Hematopoietic multipotent progenitor cell treated with erythropoietin and hydrocortisone succinate and interleukin-3 and kit ligand, for 4 days (in vitro differentiated cells): ENCODE measurements around the gene SLC18A2.
"Not testable (repeated sequence)": the region's sequence is repeated elsewhere in the genome, so short reads cannot be mapped to it uniquely, and the experiment has no call there.

Experiments
- DNase-seq: peaks from one replicate; pipeline ENCODE4 v3.0.0-alpha.2; 2015

The SLC18A2 gene

DNA sequence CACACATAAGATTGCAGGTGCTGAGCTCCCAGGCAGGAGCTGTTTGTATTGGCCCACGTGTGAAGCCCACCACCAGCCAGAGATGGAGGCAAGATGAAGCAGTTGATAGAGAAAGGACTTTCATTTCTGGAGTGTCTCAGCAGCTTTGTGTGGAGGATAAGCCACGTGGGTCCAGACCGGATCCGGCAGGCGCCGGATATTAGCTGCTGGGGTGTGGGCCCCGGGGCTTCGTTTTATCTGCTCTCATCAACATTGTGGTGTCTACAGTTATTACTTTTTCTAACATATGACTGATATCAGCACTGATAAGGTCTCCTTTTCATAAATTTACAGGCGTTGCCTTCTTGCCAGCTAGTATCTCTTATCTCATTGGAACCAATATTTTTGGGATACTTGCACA, 25.5 kb downstream of the SLC18A2 start:
- DNase-seq: peak; percentile 59

DNA sequence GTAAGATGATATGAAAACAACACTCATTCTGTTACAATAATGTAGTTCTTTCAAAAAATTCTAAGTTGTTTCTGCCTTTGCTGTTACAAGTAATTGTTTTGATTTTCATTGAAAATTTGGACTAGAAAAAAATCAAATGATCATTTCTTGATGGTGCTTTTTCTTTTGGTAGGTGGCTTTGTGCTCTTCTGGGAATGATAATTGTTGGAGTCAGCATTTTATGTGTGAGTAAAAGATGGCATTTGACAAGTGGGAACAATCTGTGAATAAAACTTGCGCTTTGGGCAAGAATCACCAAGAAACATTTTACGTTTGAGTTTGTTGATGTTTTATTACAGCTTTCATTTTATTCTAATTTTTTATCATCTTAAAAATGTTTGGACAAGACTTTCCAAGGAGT, 25.9 kb downstream of the SLC18A2 start:
- no peak for DNase-seq

DNA sequence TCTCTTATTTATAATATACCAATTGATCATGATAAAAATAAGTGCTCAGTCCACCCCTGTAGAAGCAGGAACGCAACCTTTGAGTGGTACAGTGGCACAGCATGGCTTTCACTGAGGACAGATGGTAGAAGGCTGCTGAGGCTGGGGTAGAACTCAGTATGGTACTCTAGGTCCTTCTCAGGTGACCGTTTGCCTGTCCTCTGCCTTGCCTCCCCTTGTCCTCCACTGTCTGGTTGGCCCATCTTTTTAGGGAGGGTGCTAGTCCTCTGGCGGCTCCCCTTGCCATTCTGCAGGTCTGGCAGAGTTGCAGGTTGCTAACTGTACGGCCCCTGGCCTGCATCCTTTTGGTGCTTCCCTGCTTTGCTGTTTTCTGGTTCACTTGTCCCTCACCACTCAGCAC, 27.3 kb downstream of the SLC18A2 start:
- no peak for DNase-seq

DNA sequence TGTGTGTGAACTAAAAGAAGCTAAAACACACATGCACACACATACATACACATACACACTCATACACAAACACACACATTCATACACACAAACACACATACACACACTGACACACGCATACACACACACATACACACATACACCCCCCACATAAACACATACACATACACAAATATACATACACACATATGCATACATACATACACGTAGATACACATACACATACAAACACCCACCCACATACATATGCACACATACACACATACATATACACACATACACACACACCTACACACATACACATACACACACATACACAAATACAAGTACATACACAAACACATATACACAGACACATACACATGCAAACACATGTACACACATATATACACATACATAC, 28.0 kb downstream of the SLC18A2 start:
- no peak for DNase-seq

DNA sequence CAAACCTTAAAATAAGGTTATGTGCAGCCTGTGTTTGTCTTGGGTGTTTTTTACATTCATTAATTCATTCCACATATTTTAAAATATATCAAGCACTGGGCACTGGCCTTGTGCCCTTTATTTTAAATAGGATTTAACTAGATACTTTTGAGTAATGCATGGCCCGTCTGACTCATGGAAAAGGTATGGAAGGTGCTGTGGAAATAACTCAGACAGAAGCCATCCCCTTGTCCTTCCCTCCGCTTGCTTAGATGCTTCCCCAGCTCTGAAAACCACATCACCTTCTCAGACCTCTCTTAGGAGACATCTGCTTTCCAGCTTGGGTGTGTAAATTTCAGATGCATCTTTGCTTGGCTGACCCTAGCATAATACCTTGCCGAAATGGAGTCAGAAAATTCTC, 30.5 kb downstream of the SLC18A2 start:
- DNase-seq: no peak

- peak; percentile 81 for DNase-seq
Measured at GRCh38 chr10:117272195-117273076, 31.5 kb downstream of the SLC18A2 start.

DNA sequence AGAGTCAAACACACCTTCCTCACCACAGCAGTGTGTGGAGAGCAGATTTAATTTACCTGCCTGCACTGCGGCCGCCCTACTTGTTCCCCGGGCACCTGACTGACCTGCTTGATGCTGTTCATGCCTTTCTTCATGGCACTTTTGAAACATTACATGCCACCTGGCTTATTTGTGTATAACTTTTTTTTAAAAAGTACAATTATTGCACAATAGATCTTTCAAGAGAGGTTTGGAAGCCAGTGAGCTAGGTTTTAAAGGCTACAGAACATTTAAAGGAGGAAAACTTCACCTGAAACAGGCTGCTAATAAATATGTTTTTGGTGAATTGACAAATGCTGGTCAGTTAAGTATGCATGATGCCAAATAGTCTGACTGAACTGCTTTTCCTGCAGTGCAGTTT, 33.1 kb downstream of the SLC18A2 start:
- no peak for DNase-seq

DNA sequence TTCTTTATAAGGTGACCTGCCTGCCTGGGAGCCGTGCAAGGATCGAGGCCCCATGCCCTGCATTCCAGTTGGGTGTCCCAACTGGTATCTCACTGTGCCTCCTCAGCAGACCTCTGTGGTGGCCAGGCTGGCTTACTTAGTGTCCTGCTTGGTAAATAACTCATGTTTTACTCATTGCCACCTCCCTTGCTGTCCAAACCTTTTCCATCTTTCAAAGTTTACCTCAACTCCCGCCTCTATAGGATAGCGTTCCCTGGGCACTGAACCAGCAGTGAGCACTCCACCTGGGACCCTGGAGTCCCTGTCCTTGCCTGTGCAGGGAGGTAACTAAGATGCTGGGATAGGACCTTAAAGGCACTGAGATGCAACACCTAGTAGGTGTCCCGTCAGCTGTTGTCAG, 33.6 kb downstream of the SLC18A2 start:
- DNase-seq: no peak

- DNase-seq: peak; percentile 44
Measured at GRCh38 chr10:117275121-117275520, 34.2 kb downstream of the SLC18A2 start.

GRCh38 chr10:117277675-117278074, 36.8 kb downstream of the SLC18A2 start:
- no peak for DNase-seq

DNA sequence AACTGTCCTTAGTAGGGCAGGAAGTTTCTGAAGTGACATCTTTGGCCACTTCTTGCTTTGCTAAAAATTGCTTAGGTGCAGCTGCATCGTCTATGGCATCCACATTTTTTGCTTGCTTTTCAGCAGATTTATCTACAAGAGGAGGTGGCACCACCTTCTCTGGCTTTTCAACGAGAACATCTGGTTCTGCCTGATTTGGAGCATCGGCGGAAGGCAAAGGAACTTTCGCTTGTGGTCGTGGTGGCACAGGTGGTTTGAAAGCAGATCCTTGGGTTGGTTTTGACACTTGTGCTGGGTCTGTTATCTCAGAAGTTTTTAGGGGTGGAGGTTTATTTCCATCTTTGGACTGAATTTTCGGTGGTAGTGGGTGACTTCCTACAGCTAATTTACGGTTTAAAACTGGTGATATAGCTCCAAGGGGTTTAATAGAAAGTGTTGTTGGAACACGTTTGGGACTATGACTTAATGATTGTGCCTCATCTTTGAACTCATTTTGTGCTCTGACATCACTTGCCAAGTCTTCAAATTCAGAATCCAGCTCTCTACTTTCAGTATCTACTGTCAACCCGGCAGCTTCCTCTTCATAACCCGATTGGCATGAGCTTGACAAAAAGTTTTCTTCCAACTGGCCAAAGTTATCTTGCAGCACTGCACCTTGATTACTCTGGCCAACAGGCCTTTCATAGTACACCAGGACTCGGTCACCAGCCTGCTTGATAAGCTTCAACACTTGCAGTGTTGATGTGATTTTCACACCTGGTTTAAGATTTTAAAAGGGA, 44.0 kb downstream of the SLC18A2 start:
- DNase-seq: peak; percentile 29

- DNase-seq: not testable (repeated sequence)
Measured at GRCh38 chr10:117290872-117291271, 50.0 kb downstream of the SLC18A2 start.

DNA sequence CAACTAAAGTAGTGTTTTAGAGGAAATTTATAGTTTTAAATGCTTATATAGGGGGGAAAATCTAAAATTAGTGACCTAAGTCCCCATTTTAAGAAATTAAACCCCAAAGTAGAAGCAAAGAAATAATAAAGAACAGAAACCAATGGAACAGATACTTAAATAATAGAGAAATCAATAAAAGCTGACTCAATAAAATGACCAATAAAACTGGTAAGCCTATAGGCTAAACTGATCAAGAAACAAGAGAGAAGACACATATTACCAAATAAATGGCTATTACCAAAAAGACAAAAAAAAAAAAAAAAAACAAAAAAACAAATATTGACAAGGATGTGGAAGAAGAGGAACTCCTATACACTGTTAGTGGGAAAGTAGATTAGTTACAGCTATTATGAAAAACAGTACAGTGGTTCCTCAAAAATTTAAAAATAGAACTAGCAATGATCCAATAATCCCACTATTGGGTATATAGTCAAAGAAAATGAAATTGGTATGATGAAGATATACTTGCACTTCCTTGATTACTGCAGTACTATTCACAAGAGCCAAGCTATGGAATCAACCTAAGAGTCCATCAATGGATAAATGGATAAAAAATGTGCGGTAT, 53.2 kb downstream of the SLC18A2 start:
- no peak for DNase-seq

GRCh38 chr10:117294735-117295134, 53.8 kb downstream of the SLC18A2 start:
- no peak for DNase-seq

DNA sequence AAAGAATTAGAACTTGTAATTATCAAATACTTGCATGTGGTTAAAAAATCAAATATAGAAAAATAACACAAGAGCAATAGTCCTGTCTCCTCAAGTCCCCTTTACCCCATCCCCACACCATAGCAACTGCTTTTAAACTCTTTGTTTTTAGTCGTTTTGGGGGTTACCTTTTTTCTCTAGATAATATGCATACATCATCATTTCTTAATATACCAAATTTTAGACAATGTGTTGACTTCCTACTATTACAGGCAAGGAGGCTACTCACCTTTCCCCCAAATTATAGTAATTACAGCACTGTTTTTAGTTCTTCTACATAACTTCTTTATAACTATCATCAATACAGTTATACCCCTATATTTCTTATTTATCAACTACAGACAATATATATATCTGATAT, 57.3 kb downstream of the SLC18A2 start:
- DNase-seq: no peak

- no peak for DNase-seq
Measured at GRCh38 chr10:117299435-117299834, 58.5 kb downstream of the SLC18A2 start.

GRCh38 chr10:117300671-117301070, 59.8 kb downstream of the SLC18A2 start:
- no peak for DNase-seq

DNA sequence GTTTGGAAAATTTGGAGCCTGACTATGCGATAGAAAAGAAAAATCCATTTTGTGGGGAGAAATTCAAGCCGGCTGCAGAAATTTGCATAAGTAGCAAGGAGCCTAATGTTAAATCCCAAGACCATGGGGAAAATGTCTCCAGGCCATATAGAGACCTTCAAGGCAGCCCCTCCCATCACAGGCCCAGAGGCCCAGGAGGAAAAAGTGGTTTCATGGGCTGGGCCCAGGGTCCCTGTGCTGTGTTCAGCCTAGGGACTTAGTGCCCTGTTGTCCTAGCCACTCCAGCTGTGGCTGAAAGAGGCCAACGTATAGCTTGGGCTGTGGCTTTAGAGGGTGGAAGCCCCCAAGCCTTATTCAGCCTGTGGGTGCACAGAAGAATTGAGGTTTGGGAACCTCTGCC, 62.5 kb downstream of the SLC18A2 start:
- DNase-seq: not testable (repeated sequence)

GRCh38 chr10:117306674-117307073, 65.8 kb downstream of the SLC18A2 start:
- no peak for DNase-seq

DNA sequence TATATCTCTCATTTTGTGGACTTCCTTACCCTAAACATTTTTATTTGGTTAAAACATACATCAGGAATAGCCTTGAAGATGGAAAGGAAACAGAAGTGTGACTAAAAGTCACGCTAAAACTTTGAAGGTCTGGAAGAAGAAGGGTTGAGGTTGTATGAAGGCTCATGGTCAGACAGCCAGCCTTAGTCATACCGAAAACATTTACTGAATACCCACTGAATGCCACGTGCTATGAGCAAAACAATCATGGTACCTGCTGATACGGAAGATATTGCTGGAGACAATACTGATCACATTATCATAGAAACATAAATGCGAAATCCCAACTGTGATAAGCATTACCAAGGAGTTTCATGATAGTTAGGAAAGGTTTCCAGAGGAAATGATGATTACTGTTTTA, 70.3 kb downstream of the SLC18A2 start:
- DNase-seq: no peak

DNA sequence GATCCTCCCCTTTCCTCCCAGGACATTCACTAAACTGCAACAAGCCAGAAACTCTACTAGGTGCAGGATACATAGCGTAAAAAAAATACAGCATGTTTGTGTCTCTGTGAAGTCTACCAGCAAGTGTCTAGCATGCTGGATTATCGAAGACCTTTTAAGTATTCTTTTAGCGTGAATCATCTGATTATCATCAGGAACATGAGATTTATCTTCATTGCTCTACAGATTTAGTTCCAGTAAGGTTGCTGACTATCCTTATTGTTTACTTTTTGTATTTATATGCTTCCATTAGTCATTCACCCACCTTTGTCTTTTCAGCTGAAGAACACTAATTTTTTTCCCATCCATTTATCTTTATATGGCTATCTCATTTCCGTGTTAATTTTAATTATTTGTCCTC, 71.5 kb downstream of the SLC18A2 start:
- DNase-seq: no peak

- no peak for DNase-seq
Measured at GRCh38 chr10:117313641-117314040, 72.7 kb downstream of the SLC18A2 start.

GRCh38 chr10:117316701-117317100, 75.8 kb downstream of the SLC18A2 start:
- DNase-seq: no peak

DNA sequence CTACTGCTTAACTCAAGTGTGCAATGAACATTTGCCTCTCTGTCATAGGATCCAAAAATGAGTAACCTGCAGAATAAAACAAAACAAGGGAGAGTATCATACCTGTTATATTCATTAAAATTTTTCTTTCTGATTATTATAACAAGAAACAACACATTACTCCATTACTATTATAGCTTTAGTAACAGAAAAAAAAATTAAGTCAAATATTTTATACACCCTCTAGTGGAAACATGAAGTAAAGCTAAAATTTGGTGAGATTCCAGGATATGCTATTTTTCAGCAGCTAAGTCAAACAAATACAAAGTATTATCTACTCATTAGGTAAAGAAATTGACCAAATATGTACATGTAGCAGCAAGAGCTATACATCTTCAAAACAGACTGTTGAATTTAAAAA, 78.0 kb downstream of the SLC18A2 start:
- DNase-seq: peak; percentile 51
